T-helper 22 cell (primary cell): ENCODE data around the gene ZNF285.
"Not testable (repeated sequence)": the region's sequence is repeated elsewhere in the genome, so short reads cannot be mapped to it uniquely, and the experiment has no call there.

ENCODE experiments used
- DNase-seq: peaks from one replicate; pipeline ENCODE4 v3.0.0-alpha.2; 2020; ENCODE audit warnings: low read depth

ZNF285 gene

DNA sequence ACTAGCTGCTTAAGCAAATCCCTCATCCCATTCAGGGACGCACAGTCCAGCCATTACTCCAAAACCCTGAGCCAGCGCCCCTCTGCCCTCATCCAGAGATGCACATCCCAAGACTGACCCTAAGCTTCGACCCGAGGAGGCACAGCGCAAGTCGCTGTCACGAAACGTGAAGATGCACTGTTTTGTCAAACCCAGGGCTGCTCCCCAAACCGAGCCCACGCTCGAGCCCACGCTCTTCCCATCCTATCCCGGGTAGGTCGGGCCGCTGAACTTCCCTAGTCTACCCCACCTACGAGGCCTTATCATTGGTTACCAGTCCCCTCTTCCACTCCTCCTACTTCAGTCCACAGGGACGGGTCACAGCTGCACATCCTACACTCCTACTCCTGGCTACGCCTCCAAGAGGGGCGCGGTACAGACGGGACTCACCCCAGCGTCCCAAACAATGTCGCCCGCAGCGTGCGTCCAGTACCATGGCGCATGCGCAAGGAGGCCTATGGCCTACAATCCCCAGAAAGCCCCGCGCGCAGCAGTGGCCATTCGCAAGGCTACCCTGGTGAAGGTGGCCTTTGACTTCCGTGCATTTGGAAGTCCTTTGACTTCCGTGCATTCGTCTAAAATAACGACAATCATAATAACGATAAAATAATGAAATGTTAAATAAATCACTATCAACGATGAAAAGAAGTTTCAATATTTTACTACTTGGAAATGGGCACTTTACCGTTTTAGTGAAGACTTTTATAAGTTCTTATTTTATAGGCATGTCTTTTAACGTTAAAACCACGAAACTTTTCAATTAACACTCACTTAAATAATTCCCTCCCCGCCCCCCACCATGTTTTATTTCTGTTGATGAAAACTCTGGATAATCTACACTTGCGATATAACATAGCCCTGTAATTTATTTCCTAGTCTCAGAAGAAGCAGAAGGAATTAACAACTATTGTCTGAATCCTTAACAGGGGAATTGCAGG is at the start of gene ZNF285:
TSS of gene ZNF285 (minus strand) at position 470 of the 977 bp plus-strand sequence. CDS start 4,395 bp downstream, outside the sequence.
- DNase-seq = peak; percentile 10

GRCh38 chr19:44447916-44448674 is 46.7 kb upstream of the ZNF285 start, which contains the start of gene ZNF229:
ZNF229 (minus strand) TSS chr19:44448472; CDS start chr19:44442847, 5,625 bp downstream.
- DNase-seq = peak; percentile 4

DNA sequence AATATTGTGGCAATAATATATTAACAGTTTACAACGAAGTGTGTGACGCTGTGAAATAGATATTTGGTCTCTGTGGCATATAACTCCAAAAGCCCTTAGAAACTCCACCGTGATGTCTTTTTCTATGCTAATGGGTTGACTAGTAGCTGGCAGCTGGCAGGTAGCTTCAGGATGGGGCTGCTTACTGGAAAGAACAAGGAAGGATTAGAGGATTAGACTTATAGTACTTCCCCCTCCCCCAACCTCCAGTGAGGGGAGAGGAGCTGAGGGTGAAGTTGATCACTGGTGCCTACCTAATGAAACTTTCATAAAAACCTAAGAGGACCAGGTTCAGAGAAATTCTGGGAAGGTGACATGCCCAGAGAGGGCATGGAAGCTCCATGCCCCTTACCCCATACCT is 37.0 kb upstream of the ZNF285 start:
- no peak for DNase-seq

- no peak for DNase-seq
Measured at GRCh38 chr19:44435441-44435840, 34.0 kb upstream of the ZNF285 start.

- no peak for DNase-seq
Measured at GRCh38 chr19:44430956-44431355, 29.5 kb upstream of the ZNF285 start.

- DNase-seq = not testable (repeated sequence)
Measured at GRCh38 chr19:44415553-44415952, 14.1 kb upstream of the ZNF285 start.

DNA sequence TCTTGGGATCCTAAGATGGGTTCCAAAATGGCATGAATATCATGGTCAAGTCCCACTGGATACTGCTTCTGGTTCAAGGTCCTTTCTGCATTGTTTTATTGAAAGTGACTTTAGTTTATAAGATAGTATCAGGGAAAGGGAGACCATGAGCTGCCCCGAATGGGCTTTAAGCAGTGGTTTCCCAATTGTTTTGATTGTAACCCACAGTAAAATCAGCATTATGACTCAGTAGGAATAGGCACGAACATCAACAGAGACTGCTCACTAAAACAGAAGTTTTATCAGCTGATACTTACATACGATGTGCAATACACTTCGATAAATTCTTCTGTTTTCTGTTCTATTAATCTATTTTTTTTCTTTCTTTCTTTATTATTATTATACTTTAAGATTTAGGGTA is 12.1 kb downstream of the ZNF285 start:
- DNase-seq = not testable (repeated sequence)

DNA sequence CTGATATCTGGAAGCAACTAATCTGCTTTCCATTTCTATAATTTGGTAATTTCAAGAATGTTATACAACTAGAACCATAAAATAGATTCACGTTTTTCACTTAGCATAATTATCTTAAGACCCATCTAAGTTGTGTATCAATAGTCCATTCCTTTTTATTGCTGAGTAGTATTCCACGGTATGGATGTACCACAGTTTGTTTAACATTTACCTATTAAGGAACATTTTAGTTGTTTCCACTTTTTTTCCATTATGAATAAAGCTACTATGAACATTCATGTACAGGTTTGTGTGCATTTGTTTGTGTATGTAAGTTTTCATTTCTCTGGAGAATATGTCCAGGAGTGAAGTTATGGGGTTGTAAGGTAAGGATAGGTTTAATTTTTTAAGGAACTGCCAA is 26.6 kb downstream of the ZNF285 start:
- DNase-seq = no peak

GRCh38 chr19:44371815-44372480 is 29.5 kb downstream of the ZNF285 start:
- no peak for DNase-seq

- no peak for DNase-seq
Measured at GRCh38 chr19:44367024-44367423, 34.4 kb downstream of the ZNF285 start.

DNA sequence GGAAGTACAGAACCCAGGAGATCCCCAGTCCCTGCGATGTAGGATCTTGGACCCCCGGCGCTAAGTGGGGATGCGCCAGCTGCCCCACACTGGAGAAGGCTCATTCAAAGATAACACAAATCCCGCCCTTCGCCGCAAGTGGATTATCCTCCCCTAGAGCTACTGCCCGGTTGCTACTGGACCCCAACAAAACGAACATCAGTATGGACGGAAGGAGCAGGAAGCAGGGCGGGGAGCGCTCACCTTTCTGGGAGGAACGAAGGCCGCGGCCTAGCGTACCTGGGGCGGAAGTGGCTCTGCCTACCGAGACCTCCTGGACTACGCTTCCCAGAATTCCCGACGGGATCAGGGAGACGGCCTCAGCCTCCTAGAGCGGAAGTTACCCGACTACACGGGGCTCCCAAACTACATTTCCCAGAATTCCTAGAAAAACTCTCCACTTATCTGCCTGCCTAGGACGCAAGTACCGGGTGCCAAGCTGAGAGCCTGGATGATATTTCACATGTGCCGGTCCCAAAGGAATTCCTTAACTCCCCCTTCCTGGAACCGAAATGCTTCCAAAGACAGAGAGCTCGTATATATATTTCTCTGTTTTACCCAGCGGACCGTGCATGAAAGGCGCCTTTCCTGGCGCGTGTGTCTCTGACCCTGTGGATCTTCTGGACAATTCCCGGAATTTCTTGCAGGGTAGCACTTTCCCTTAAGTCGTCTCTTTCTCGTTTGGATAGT is 44.9 kb downstream of the ZNF285 start, which contains the start of gene ZNF112:
TSS of gene ZNF112 (minus strand) at position 298 of the 729 bp plus-strand sequence. CDS start 16,141 bp downstream, outside the sequence.
- DNase-seq = no peak

DNA sequence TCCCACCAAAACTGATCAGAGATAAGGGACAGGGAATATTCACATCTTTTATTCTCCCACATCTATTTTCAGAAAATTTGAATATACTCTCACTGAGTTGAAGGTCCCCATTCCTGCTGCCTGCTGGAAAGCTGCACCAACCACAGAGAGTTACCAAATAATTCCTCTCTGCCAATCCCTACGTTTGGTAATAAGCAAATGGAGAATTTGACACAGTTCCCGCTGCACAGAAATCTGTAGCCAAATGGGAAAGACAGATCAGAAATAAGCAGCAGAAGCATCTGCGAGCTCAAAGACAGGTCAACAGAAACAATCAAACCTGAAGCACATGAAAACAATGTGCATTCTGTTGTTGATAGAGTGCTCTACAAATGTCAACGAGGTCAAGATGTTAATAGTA is 54.9 kb downstream of the ZNF285 start:
- DNase-seq = no peak

GRCh38 chr19:44345959-44346358 is 55.4 kb downstream of the ZNF285 start:
- no peak for DNase-seq

- DNase-seq = no peak
Measured at GRCh38 chr19:44344255-44344654, 57.2 kb downstream of the ZNF285 start.

DNA sequence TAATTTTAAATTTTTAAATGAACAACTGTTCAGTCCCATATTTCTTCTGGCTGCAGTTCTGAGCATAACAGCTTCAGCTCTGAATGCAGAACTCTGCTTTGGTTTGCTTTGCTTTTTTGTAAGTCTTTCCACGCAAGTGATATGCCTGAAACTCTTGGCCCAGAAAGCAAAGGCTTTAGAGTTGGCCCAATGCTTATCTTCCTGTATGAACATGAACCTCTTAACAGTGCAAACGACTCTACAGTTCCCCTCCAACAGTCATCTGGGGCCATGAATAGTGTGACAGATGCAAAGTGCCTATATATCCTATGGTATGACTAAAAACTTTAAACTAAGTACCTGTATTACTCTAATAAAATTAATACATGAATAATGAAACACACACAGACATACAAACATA is 59.6 kb downstream of the ZNF285 start:
- DNase-seq = no peak

DNA sequence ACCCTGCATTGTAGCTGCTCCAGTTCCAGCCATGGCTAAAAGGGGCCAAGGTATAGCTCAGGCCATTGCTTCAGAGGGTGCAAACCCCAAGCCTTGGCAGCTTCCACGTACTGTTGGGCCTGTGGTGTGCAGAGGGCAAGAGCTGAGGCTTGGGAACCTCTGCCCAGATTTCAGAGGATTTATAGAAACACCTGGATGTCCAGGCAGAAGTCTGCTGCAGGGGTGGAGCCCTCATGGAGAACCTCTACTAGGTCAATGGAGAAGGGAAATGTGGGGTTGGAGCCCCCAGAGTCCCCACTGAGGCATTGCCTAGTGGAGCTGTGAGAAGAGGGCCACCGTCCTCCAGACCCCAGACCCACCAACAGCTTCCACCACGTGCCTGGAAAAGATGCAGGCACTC is 66.8 kb downstream of the ZNF285 start:
- not testable (repeated sequence) for DNase-seq
